Measurements from ENCODE around the gene JARID2. TPM values are rescaled to one million over a fixed set of nuclear protein-coding genes. Genes with fewer than 3 reads are reported as not detected.

The JARID2 gene
- total RNA-seq, 1 donor from 2014 or later, result 17.9 TPM

- no peaks in the 10 kb centered on the region for H3K36me3 ChIP-seq
- no peaks in the 10 kb centered on the region for H3K9me3 ChIP-seq
- H3K27me3 ChIP-seq, result no peaks in the 10 kb centered on the region
- TF ChIP-seq POLR2A (IDR thresholded peaks at IDR 0.05), result no peak
- no peak for TF ChIP-seq POLR2AphosphoS5 (IDR thresholded peaks at IDR 0.05; ENCODE audit: insufficient read depth in 1 of 2, low read depth in 1 of 2)
- no peak for TF ChIP-seq CTCF (IDR thresholded peaks at IDR 0.05)
- no peak for DNase-seq (ENCODE audit: extremely low spot score in 2 of 2)
- no peak overlapping the region for H3K27ac ChIP-seq
- peaks cover 18% of the 10 kb centered on the region for H3K4me1 ChIP-seq
- intact Hi-C loops (cut with DNase I), result no loop called here
- no peak overlapping the region for H3K4me3 ChIP-seq
Measured at GRCh38 chr6:15242937-15243614, 2.8 kb upstream of the JARID2 start.

GRCh38 chr6:15243910-15244619 is 1.8 kb upstream of the JARID2 start:
- H3K4me3 ChIP-seq, result peak overlapping the region; percentile 68 to 95
- H3K36me3 ChIP-seq, result no peaks in the 10 kb centered on the region
- intact Hi-C loops (cut with DNase I), result no loop called here
- H3K4me1 ChIP-seq, result peaks cover 20% of the 10 kb centered on the region
- TF ChIP-seq CTCF (IDR thresholded peaks at IDR 0.05) (no peak), POLR2AphosphoS5 (IDR thresholded peaks at IDR 0.05; ENCODE audit: insufficient read depth in 1 of 2, low read depth in 1 of 2) (no peak), POLR2A (IDR thresholded peaks at IDR 0.05) (no peak)
- H3K27me3 ChIP-seq, result no peaks in the 10 kb centered on the region
- DNase-seq (ENCODE audit: extremely low spot score in 2 of 2), result no peak
- peak overlapping the region; percentile 91 for H3K27ac ChIP-seq
- H3K9me3 ChIP-seq, result no peaks in the 10 kb centered on the region

GRCh38 chr6:15244620-15245360 is 1.1 kb upstream of the JARID2 start:
- no peaks in the 10 kb centered on the region for H3K9me3 ChIP-seq
- H3K4me1 ChIP-seq, result peaks cover 28% of the 10 kb centered on the region
- H3K4me3 ChIP-seq, result peak overlapping the region; percentile 68 to 95
- no peak for TF ChIP-seq POLR2A (IDR thresholded peaks at IDR 0.05)
- TF ChIP-seq POLR2AphosphoS5 (IDR thresholded peaks at IDR 0.05; ENCODE audit: insufficient read depth in 1 of 2, low read depth in 1 of 2), result no peak
- TF ChIP-seq CTCF (IDR thresholded peaks at IDR 0.05), result no peak
- H3K27me3 ChIP-seq, result no peaks in the 10 kb centered on the region
- intact Hi-C loops (cut with DNase I), result no loop called here
- H3K36me3 ChIP-seq, result no peaks in the 10 kb centered on the region
- peak overlapping the region; percentile 91 for H3K27ac ChIP-seq
- DNase-seq (ENCODE audit: extremely low spot score in 2 of 2), result no peak

- H3K4me3 ChIP-seq, result peak overlapping the region; percentile 68 to 95
- no peak for DNase-seq (ENCODE audit: extremely low spot score in 2 of 2)
- H3K9me3 ChIP-seq, result no peaks in the 10 kb centered on the region
- no peaks in the 10 kb centered on the region for H3K27me3 ChIP-seq
- H3K27ac ChIP-seq, result peak overlapping the region; percentile 91
- intact Hi-C loops (cut with DNase I), result no loop called here
- TF ChIP-seq POLR2AphosphoS5 (IDR thresholded peaks at IDR 0.05; ENCODE audit: insufficient read depth in 1 of 2, low read depth in 1 of 2) (no peak), POLR2A (IDR thresholded peaks at IDR 0.05) (no peak), CTCF (IDR thresholded peaks at IDR 0.05) (no peak)
- H3K36me3 ChIP-seq, result no peaks in the 10 kb centered on the region
- peaks cover 31% of the 10 kb centered on the region for H3K4me1 ChIP-seq
Measured at GRCh38 chr6:15246217-15246665, 372 bp downstream of the JARID2 start.
